SK-N-SH (cell line): ENCODE data around the gene PRICKLE2. TPM values are rescaled to one million over a fixed set of nuclear protein-coding genes. Genes with fewer than 3 reads are reported as not detected.

Source experiments
- CTCF ChIA-PET: fragments of 300-600, 350-600 bp; formaldehyde crosslinking; extraction: SDS; loops from one replicate; lab custom pipeline; 2021; lab: Yijun Ruan, JAX
- POLR2A ChIA-PET: fragments of 350-600 bp; sonication (Branson Sonifier 250); formaldehyde crosslinking; extraction: SDS; loops from one replicate; lab custom pipeline; 2020; ENCODE audit warnings: antibody characterized with exemption, inconsistent platforms; lab: Yijun Ruan, JAX
- DNase-seq: peaks from one replicate; pipeline ENCODE4 v3.0.0; 2012
- H2AFZ ChIP-seq: fragments of 200-600 bp; sonication (generic); 2 replicates; pipeline ENCODE4 v1.8.1; 2016; ENCODE audit warnings: antibody characterized with exemption, mild to moderate bottlenecking, low read depth
- H3F3A ChIP-seq: fragments of 200-600 bp; sonication (generic); replicated peaks from 2 replicates; pipeline ENCODE3; 2016; ENCODE audit warnings: antibody characterized with exemption, mild to moderate bottlenecking; ENCODE audit not compliant: insufficient read depth
- H3K27ac ChIP-seq, 2 experiments: fragments of 200-500 bp in 1 of 2; fragments of 200-600 bp in 1 of 2; sonication (Bioruptor generic) in 1 of 2; sonication (generic), shearing (Covaris generic) in 1 of 2; 2 replicates each; pipeline versions ENCODE4 v1.5.1 to v1.6.1; 2014 to 2016; ENCODE audit warnings: low read depth in 2 of 2, inconsistent platforms in 1 of 2, low read length in 1 of 2, mild to moderate bottlenecking in 1 of 2, mixed read lengths in 1 of 2
- H3K27me3 ChIP-seq: fragments of 200-600 bp; sonication (generic), shearing (Covaris generic); 2 replicates; pipeline ENCODE4 v1.6.1; 2016; ENCODE audit warnings: mixed run types; ENCODE audit not compliant: insufficient read depth
- H3K36me3 ChIP-seq, 2 experiments: fragments of 200-500 bp in 1 of 2; fragments of 200-600 bp in 1 of 2; sonication (Bioruptor generic) in 1 of 2; sonication (generic) in 1 of 2; replicated peaks in 1 of 2; 2 replicates each; pipeline versions ENCODE3 to v1.5.1; 2014 to 2016; ENCODE audit warnings: low read length in 1 of 2, mild to moderate bottlenecking in 1 of 2; ENCODE audit not compliant: insufficient read depth in 2 of 2, control insufficient read depth in 1 of 2
- H3K4me1 ChIP-seq, 2 experiments: fragments of 200-500 bp in 1 of 2; fragments of 200-600 bp in 1 of 2; sonication (Bioruptor generic) in 1 of 2; sonication (generic), shearing (Covaris generic) in 1 of 2; 2 replicates each; pipeline versions ENCODE4 v1.5.1 to v1.6.1; 2014 to 2016; ENCODE audit warnings: low read depth in 1 of 2, low read length in 1 of 2, mixed run types in 1 of 2; ENCODE audit not compliant: insufficient read depth in 2 of 2, control insufficient read depth in 1 of 2
- H3K4me2 ChIP-seq: fragments of 200-600 bp; sonication (generic), shearing (Covaris generic); 2 replicates; pipeline ENCODE4 v1.6.1; 2017; ENCODE audit warnings: mixed run types
- H3K4me3 ChIP-seq, 2 experiments: fragments of 200-500 bp in 1 of 2; fragments of 200-600 bp in 1 of 2; sonication (Bioruptor generic) in 1 of 2; sonication (generic), shearing (Covaris generic) in 1 of 2; 2 replicates each; pipeline versions ENCODE4 v1.5.1 to v1.8.1; 2014 to 2016; ENCODE audit warnings: low read depth in 2 of 2, inconsistent platforms in 1 of 2, low read length in 1 of 2, mild to moderate bottlenecking in 1 of 2, mixed read lengths in 1 of 2, moderate library complexity in 1 of 2
- H3K79me2 ChIP-seq: fragments of 200-600 bp; sonication (generic); 2 replicates; pipeline ENCODE4 v1.8.1; 2017; ENCODE audit warnings: mild to moderate bottlenecking; ENCODE audit not compliant: insufficient read depth
- H3K9ac ChIP-seq: fragments of 200-600 bp; sonication (generic); 2 replicates; pipeline ENCODE4 v1.6.1; 2017; ENCODE audit warnings: mixed run types
- H3K9me2 ChIP-seq: fragments of 200-600 bp; sonication (generic); 2 replicates; pipeline ENCODE4 v1.6.1; 2017; ENCODE audit warnings: mixed run types
- H3K9me3 ChIP-seq: fragments of 200-600 bp; sonication (generic); 2 replicates; pipeline ENCODE4 v1.6.1; 2017; ENCODE audit warnings: mixed run types, mild to moderate bottlenecking, moderate library complexity
- H4K20me1 ChIP-seq: fragments of 200-600 bp; sonication (generic); 2 replicates; pipeline ENCODE4 v1.6.1; 2017; ENCODE audit warnings: mild to moderate bottlenecking, mixed run types; ENCODE audit not compliant: insufficient read depth
- CHD2 ChIP-seq: fragments of 150-350 bp; IDR thresholded peaks from 2 replicates; pipeline ENCODE4 v1.6.1; 2018; ENCODE audit warnings: low read length; ENCODE audit not compliant: partially characterized antibody
- CTCF ChIP-seq: fragments of 200-600 bp; sonication (generic); IDR thresholded peaks from 2 replicates; pipeline ENCODE4 v1.6.1; 2017; ENCODE audit warnings: antibody characterized with exemption, mild to moderate bottlenecking, moderate library complexity
- ELF1 ChIP-seq: IDR thresholded peaks from 2 replicates; pipeline ENCODE4 v1.4.0; 2012
- EP300 ChIP-seq, 2 experiments: IDR thresholded peaks; 2 replicates each; pipeline versions ENCODE4 v1.4.0 to v1.6.1; 2012; ENCODE audit warnings: borderline replicate concordance in 1 of 2, low read depth in 1 of 2, low read length in 1 of 2
- FOXM1 ChIP-seq: IDR thresholded peaks from 2 replicates; pipeline ENCODE4 v1.4.0; 2012; ENCODE audit warnings: low read depth, mild to moderate bottlenecking
- POLR2AphosphoS5 ChIP-seq: IDR thresholded peaks from 2 replicates; pipeline ENCODE4 v1.6.1; 2012; ENCODE audit warnings: low read depth, low read length
- RAD21 ChIP-seq: IDR thresholded peaks from 2 replicates; pipeline ENCODE4 v1.6.1; 2012; ENCODE audit warnings: mild to moderate bottlenecking, low read length
- REST ChIP-seq: IDR thresholded peaks from 2 replicates; pipeline ENCODE4 v1.6.1; 2012; ENCODE audit warnings: mild to moderate bottlenecking, low read depth, low read length, moderate library complexity
- RFX5 ChIP-seq: IDR thresholded peaks from 2 replicates; pipeline ENCODE4 v1.6.1; 2012; ENCODE audit warnings: mild to moderate bottlenecking, improper control_type of control experiment, low read length
- RXRA ChIP-seq: IDR thresholded peaks from 2 replicates; pipeline ENCODE4 v1.4.0; 2012; ENCODE audit warnings: low read depth, mild to moderate bottlenecking, borderline replicate concordance
- SMC3 ChIP-seq: IDR thresholded peaks from 2 replicates; pipeline ENCODE4 v1.6.1; 2012; ENCODE audit warnings: low read depth, low read length, improper control_type of control experiment
- TAF1 ChIP-seq: IDR thresholded peaks from 2 replicates; pipeline ENCODE4 v1.6.1; 2012; ENCODE audit warnings: low read depth, mild to moderate bottlenecking, low read length, moderate library complexity, borderline replicate concordance
- TCF12 ChIP-seq: IDR thresholded peaks from 2 replicates; pipeline ENCODE4 v1.4.0; 2012
- TEAD4 ChIP-seq: IDR thresholded peaks from 2 replicates; pipeline ENCODE4 v1.4.0; 2012; ENCODE audit warnings: mild to moderate bottlenecking, borderline replicate concordance; ENCODE audit not compliant: insufficient read depth
- USF2 ChIP-seq: fragments of 150-350 bp; IDR thresholded peaks from 2 replicates; pipeline ENCODE4 v1.6.1; 2017; ENCODE audit warnings: antibody characterized with exemption, low read length, low read depth, borderline replicate concordance
- WGBS: methylation state at CpG from one replicate; pipeline ENCODE4 v1.1.6; 2017; ENCODE audit warnings: low lambda C conversion rate; 5-methylcytosine and 5-hydroxymethylcytosine counted together
- polyA plus RNA-seq, 3 experiments: library from polyadenylated mRNA; depleted of rRNA; stranded (reverse); fragments of >200 nt; gene quantifications; 2 replicates each; pipeline ENCODE4 v1.2.3, GENCODE V29; 2012

PRICKLE2 gene
- polyA plus RNA-seq, 1 of the 3 experiments (the other 2 are of a cell fraction), result 0.67 TPM

- Histone ChIP-seq H3F3A (no peaks in the 10 kb centered on the region), H3K9me2 (no peaks in the 10 kb centered on the region), H3K36me3 (no peaks in the 10 kb centered on the region), H3K4me1 (peaks cover 6 to 12% of the 10 kb centered on the region in 2 experiments; a peak in 3 of 4 replicates), H3K79me2 (no peaks in the 10 kb centered on the region), H3K9ac (no peak overlapping the region), H3K27ac (peak overlapping the region in 1 of 2 experiments; percentile 39; a peak in 2 of 4 replicates), H4K20me1 (no peaks in the 10 kb centered on the region), H2AFZ (no peak overlapping the region), H3K4me3 (no peak overlapping the region), H3K9me3 (no peaks in the 10 kb centered on the region), H3K4me2 (no peak overlapping the region), H3K27me3 (no peaks in the 10 kb centered on the region)
- WGBS, result 89% methylated on average over 4 of the region's 4 CpGs
- no peak for TF ChIP-seq TAF1
- no peak for TF ChIP-seq REST
- no peak for TF ChIP-seq POLR2AphosphoS5
- no peak for TF ChIP-seq TCF12
- no peak for TF ChIP-seq USF2
- no peak for DNase-seq
- POLR2A ChIA-PET, result no interaction called here
- CTCF ChIA-PET, result no interaction called here
These were observed 168.0 kb downstream of the PRICKLE2 start for GRCh38 chr3:64057231-64057630.

- Histone ChIP-seq H3K4me1 (peaks cover 6 to 12% of the 10 kb centered on the region in 2 experiments; a peak in 3 of 4 replicates), H3F3A (no peaks in the 10 kb centered on the region), H3K9ac (no peak overlapping the region), H3K27ac (peak overlapping the region in 1 of 2 experiments; percentile 39; a peak in 2 of 4 replicates), H3K9me3 (no peaks in the 10 kb centered on the region), H3K27me3 (no peaks in the 10 kb centered on the region), H3K79me2 (no peaks in the 10 kb centered on the region), H4K20me1 (no peaks in the 10 kb centered on the region), H3K36me3 (no peaks in the 10 kb centered on the region), H2AFZ (no peak overlapping the region), H3K4me2 (no peak overlapping the region), H3K4me3 (no peak overlapping the region), H3K9me2 (no peaks in the 10 kb centered on the region)
- POLR2A ChIA-PET, result interaction anchor here (0.6 to 0.9 kb wide), 2 partner anchors 340 to 451 kb away, joined by 3 to 4 read pairs; no protein-coding TSS in a partner anchor
- CTCF ChIA-PET, result no interaction called here
- no peak for DNase-seq
- 41% methylated on average over 3 of the region's 3 CpGs for WGBS
- TF ChIP-seq EP300 (IDR thresholded peaks at IDR 0.05; ENCODE audit: borderline replicate concordance in 1 of 2, low read depth in 1 of 2, low read length in 1 of 2), result no peak
- no peak for TF ChIP-seq RFX5
- no peak for TF ChIP-seq RXRA
- TF ChIP-seq CTCF, result no peak
- no peak for TF ChIP-seq FOXM1
- no peak for TF ChIP-seq SMC3
- TF ChIP-seq TEAD4, result no peak
- TF ChIP-seq CHD2, result no peak
- no peak for TF ChIP-seq REST
- no peak for TF ChIP-seq ELF1
- TF ChIP-seq RAD21, result no peak
These were observed 168.6 kb downstream of the PRICKLE2 start for GRCh38 chr3:64056606-64057180.
